Measurements from ENCODE around the gene SDHAF1. TPM values are rescaled to one million over a fixed set of nuclear protein-coding genes. Genes with fewer than 3 reads are reported as not detected.

Gene SDHAF1
- total RNA-seq, 1 experiment from 2014 or later, result 21.0 TPM

- H3K36me3 ChIP-seq (ENCODE audit: control insufficient read depth in 1 of 2, insufficient read depth in 2 of 2, low read length in 2 of 2), result no peaks in the 10 kb centered on the region; a peak in 2 of 4 replicates
- H3K4me2 ChIP-seq (ENCODE audit: low read length), result no peak overlapping the region
- H3K4me1 ChIP-seq (ENCODE audit: control insufficient read depth in 1 of 2, insufficient read depth in 2 of 2, low read length in 2 of 2), result peaks cover 0 to 5% of the 10 kb centered on the region in 2 experiments; a peak in 2 of 4 replicates
- intact Hi-C loops (cut with micrococcal nuclease), result no loop called here
- no peak for TF ChIP-seq FOSL1 (IDR thresholded peaks at IDR 0.05; ENCODE audit: low read depth)
- no peak for TF ChIP-seq ATF3 (IDR thresholded peaks at IDR 0.05)
- no peak for TF ChIP-seq POLR2AphosphoS5 (IDR thresholded peaks at IDR 0.05; ENCODE audit: low read depth, low read length)
- no peak for TF ChIP-seq CEBPB (IDR thresholded peaks at IDR 0.05; ENCODE audit: low read depth)
- no peak for TF ChIP-seq YY1 (IDR thresholded peaks at IDR 0.05; ENCODE audit: extremely low read depth, insufficient replicate concordance, low read depth, low read length)
- no peak for TF ChIP-seq RAD21 (IDR thresholded peaks at IDR 0.05; ENCODE audit: low read depth)
- TF ChIP-seq EZH2phosphoT487 (IDR thresholded peaks at IDR 0.05; ENCODE audit: borderline replicate concordance), result no peak
- TF ChIP-seq EGR1 (IDR thresholded peaks at IDR 0.05; ENCODE audit: low read depth), result no peak
- TF ChIP-seq EZH2 (IDR thresholded peaks at IDR 0.05), result no peak
- no peak for TF ChIP-seq ZNF274 (IDR thresholded peaks at IDR 0.05; ENCODE audit: low read depth, low read length)
- TF ChIP-seq SIN3A (IDR thresholded peaks at IDR 0.05; ENCODE audit: low read depth), result no peak
- BruUV-seq (replicated peaks), result no TSS peak
- no peak overlapping the region for H3K27ac ChIP-seq (ENCODE audit: low read depth, low read length)
- ChIA-PET POLR2A (no interaction called here), RAD21 (ENCODE audit: low non-redundant PET in 1 of 2, low total read pairs in 2 of 2, uncharacterized antibody in 2 of 2, unreplicated experiment in 2 of 2) (no interaction called here), CTCF (interaction anchor here (1.2 kb wide), 1 partner anchor 23 kb away, joined by 4 read pairs; no protein-coding TSS in a partner anchor)
- no peaks in the 10 kb centered on the region for H3K9me3 ChIP-seq (ENCODE audit: control insufficient read depth in 1 of 2, insufficient read depth in 1 of 2, low read depth in 1 of 2, low read length in 2 of 2)
- H3K4me3 ChIP-seq (replicated peaks in 1 of 2; ENCODE audit: low read depth in 1 of 2, low read length in 2 of 2), result no peak overlapping the region
- no peaks in the 10 kb centered on the region for H3K9me2 ChIP-seq (ENCODE audit: insufficient read depth)
- H3K79me2 ChIP-seq (ENCODE audit: insufficient read depth, low read length), result no peaks in the 10 kb centered on the region
- H3K9ac ChIP-seq (ENCODE audit: low read length), result no peak overlapping the region
- no peak overlapping the region for H2AFZ ChIP-seq (ENCODE audit: low read depth, low read length, poor library complexity, severe bottlenecking)
- no peaks in the 10 kb centered on the region for H3K27me3 ChIP-seq (ENCODE audit: insufficient read depth, low read length)
- ATAC-seq (no peak), DNase-seq (ENCODE audit: low read depth, low spot score) (no peak)
- H4K20me1 ChIP-seq (ENCODE audit: insufficient read depth), result no peaks in the 10 kb centered on the region
Observed at GRCh38 chr19:35946203-35946602, 48.8 kb upstream of the SDHAF1 start.

- no peaks in the 10 kb centered on the region for H4K20me1 ChIP-seq (ENCODE audit: insufficient read depth)
- TF ChIP-seq CBX3 (IDR thresholded peaks at IDR 0.05; ENCODE audit: low read depth) (no peak), SIN3A (IDR thresholded peaks at IDR 0.05; ENCODE audit: low read depth) (no peak), RAD21 (IDR thresholded peaks at IDR 0.05; ENCODE audit: low read depth) (no peak), MAX (IDR thresholded peaks at IDR 0.05) (no peak), JUND (IDR thresholded peaks at IDR 0.05) (no peak)
- H3K27ac ChIP-seq (ENCODE audit: low read depth, low read length), result no peak overlapping the region
- no peak overlapping the region for H3K9ac ChIP-seq (ENCODE audit: low read length)
- no peak overlapping the region for H3K4me3 ChIP-seq (replicated peaks in 1 of 2; ENCODE audit: low read depth in 1 of 2, low read length in 2 of 2)
- no peaks in the 10 kb centered on the region for H3K79me2 ChIP-seq (ENCODE audit: insufficient read depth, low read length)
- DNase-seq (ENCODE audit: low read depth, low spot score), result no peak
- ATAC-seq, result no peak
- no peak overlapping the region for H2AFZ ChIP-seq (ENCODE audit: low read depth, low read length, poor library complexity, severe bottlenecking)
- ChIA-PET RAD21 (ENCODE audit: low non-redundant PET in 1 of 2, low total read pairs in 2 of 2, uncharacterized antibody in 2 of 2, unreplicated experiment in 2 of 2) (no interaction called here), CTCF (no interaction called here), POLR2A (no interaction called here)
- H3K36me3 ChIP-seq (ENCODE audit: control insufficient read depth in 1 of 2, insufficient read depth in 2 of 2, low read length in 2 of 2), result no peaks in the 10 kb centered on the region; a peak in 1 of 4 replicates
- H3K9me3 ChIP-seq (ENCODE audit: control insufficient read depth in 1 of 2, insufficient read depth in 1 of 2, low read depth in 1 of 2, low read length in 2 of 2), result no peaks in the 10 kb centered on the region
- intact Hi-C loops (cut with micrococcal nuclease), result no loop called here
- no TSS peak for BruUV-seq (replicated peaks)
- H3K4me1 ChIP-seq (ENCODE audit: control insufficient read depth in 1 of 2, insufficient read depth in 2 of 2, low read length in 2 of 2), result peaks cover 0 to 5% of the 10 kb centered on the region in 2 experiments; a peak in 2 of 4 replicates
- H3K9me2 ChIP-seq (ENCODE audit: insufficient read depth), result no peaks in the 10 kb centered on the region
- no peak overlapping the region for H3K4me2 ChIP-seq (ENCODE audit: low read length)
- H3K27me3 ChIP-seq (ENCODE audit: insufficient read depth, low read length), result no peaks in the 10 kb centered on the region
Observed at GRCh38 chr19:35949131-35949530, 45.9 kb upstream of the SDHAF1 start.
